HG03280 (cell line): ENCODE results near the gene SH3RF3.

Experiments
- ATAC-seq: cut with Tn5 transposase; IDR thresholded peaks from one replicate; pipeline ENCODE4 v1.9.1; 2021; ENCODE audit warnings: mild to moderate bottlenecking, moderate library complexity; ENCODE audit not compliant: unreplicated experiment

The SH3RF3 gene

GRCh38 chr2:109197491-109198418, 68.8 kb downstream of the SH3RF3 start:
- ATAC-seq, result no peak

GRCh38 chr2:109199790-109200189, 70.8 kb downstream of the SH3RF3 start:
- ATAC-seq, result no peak

- no peak for ATAC-seq
Measured at GRCh38 chr2:109200616-109201464, 71.8 kb downstream of the SH3RF3 start.

GRCh38 chr2:109201465-109202327, 72.7 kb downstream of the SH3RF3 start:
- ATAC-seq, result no peak

GRCh38 chr2:109202486-109202885, 73.5 kb downstream of the SH3RF3 start:
- no peak for ATAC-seq

DNA sequence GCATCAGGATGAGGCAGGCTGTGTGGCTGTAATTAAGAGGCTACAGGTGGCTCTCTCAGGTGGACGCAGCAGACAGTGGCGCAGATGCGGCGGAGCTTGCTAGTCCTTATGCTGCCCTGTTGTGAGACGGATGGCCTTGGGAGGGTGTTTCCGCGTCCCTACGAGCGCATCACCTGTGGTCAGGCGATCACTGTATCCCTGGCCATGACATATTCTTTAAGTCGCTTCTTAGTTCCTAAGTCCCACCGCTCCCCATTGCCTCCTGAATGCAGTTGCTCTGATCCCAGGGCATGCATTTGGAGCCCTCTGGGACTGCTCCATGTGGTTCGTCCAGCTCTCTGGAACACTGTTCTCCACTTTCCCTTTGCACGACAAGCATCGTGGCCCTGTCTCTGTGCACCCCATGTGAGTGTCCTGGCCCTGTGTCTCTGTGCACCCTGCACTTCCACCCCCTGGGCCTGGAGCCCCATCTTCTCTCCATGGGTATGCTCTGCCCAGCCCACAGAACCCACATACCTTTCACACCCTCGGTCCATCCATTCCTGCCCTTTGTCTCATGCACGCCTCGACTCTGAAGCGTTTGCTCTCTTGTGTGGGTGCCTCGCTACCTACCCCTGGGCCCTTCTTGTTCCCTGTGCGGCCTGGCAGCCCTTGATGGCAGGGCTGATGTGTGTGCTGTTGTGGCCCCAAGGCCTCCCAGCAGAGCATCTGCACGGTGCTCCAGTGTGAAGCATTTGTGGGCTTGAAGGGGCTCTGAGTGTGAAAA, 74.4 kb downstream of the SH3RF3 start:
- no peak for ATAC-seq

- ATAC-seq, result no peak
Measured at GRCh38 chr2:109204412-109204811, 75.4 kb downstream of the SH3RF3 start.

DNA sequence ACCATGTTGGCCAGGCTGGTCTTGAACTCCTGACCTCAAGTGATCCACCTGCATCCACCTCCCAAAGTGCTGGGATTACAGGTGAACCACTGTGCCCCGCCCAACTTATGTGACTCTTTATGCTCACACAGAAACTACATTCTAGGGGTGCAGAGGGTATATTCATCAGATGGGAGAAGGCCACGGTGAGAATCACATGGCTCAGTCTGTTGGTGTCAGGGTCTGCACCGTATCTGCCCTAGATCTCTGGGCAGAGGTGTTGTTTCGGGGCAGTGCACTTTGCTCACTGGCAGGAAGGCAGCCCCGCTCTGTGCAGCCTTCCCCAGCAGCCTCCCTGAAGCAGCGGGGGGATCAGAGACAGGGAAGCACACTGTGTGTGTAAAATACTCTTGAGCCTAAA, 76.4 kb downstream of the SH3RF3 start:
- no peak for ATAC-seq

- ATAC-seq, result no peak
Measured at GRCh38 chr2:109206569-109207146, 77.7 kb downstream of the SH3RF3 start.

DNA sequence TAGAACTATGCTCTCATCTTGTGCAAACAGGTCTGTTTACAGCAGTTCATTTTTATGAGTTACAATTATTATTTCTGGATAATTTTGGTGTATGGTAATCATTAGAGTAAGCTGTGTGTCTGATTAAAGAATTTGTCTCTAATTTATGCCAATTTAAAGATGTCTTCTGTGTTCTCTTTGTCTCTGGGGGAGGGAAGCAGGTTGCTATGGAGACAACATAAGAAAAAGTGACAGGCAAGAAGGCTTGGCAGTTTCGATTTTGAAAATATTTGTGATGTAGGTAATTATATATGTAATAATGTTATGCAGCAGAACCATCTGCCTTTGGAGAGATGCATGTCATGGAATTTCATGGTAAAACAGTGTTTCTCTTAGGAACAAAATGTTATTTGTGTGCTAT, 78.2 kb downstream of the SH3RF3 start:
- no peak for ATAC-seq

GRCh38 chr2:109208071-109208950, 79.3 kb downstream of the SH3RF3 start:
- ATAC-seq, result no peak

DNA sequence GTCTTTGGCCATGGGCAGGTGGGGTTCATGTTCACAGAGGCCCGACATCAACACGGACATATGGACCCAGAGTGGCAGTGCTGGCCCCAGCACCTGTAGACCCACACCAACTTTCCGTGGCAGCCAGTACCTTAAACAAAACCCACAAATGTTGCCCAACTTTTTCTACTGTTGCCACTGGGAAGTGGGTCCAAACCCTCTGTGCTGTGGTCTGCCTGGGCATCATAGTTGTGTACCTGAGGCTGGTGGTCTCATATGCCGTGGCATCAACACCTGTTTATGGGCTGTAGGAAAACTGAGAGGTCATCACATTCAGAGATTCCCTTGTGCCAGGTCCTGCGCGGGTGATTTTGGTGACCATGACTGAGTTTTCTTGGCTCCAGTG, 79.9 kb downstream of the SH3RF3 start:
- no peak for ATAC-seq

GRCh38 chr2:109209412-109209811, 80.4 kb downstream of the SH3RF3 start:
- no peak for ATAC-seq

- no peak for ATAC-seq
Measured at GRCh38 chr2:109209941-109210340, 80.9 kb downstream of the SH3RF3 start.

GRCh38 chr2:109210431-109211200, 81.6 kb downstream of the SH3RF3 start:
- no peak for ATAC-seq

DNA sequence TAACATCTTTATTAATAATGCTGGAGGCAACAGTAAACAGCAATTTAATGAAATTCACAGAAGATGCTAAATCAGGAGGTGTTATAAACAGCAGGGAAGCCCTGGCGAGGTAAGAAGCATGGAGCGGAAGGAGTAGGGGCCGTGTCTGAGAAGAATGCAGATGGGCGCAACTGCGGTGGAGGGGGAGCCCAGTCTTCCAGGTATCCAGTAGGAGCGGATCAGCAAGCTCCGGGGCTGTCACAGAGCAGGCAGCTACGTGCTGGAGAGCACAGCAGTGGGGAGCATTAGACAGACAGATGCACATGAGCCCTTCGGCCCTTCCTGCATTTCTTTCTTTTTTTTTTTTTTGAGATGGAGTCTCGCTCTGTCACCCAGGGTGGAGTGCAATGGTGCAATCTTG, 82.3 kb downstream of the SH3RF3 start:
- no peak for ATAC-seq

DNA sequence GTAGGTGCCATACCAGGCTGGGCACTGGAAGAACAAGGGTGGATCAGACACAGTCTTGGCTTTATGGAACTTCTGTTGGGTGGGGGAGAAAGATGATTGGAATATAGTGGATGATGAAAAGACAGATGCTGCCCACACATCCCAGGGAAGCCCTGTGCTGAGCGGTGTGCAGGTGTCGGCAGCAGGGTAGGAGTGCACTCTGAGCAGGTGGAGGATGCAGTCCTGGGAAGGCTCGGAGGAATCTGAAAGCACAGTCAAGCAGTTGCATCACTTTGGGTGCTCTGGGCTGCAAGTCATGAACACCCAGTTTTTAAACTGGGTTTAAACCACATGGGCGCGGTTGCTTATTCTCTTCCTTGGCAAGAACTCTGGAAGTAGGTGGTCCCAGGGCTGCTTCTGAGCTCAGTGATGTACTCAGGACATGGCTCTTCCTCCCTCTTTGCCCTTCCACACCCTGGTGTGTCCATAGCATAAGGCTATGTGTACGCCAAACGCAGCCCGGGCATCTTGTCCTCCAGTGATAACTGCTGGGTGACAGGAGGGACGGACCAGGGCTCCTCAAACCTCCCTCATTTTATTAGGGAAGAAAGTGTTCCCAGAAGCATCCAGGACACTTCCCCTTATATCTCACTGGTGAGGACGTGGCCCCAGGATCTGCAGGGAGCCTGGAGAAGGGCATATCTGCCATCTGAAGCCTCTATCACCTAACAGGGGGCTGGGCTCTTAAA, 84.0 kb downstream of the SH3RF3 start:
- ATAC-seq, result no peak
